G401 (cell line): ENCODE results near the gene GAPT. TPM values are rescaled to one million over a fixed set of nuclear protein-coding genes. Genes with fewer than 3 reads are reported as not detected.

ENCODE experiments used
- DNase-seq: peaks from one replicate; pipeline ENCODE4 v3.0.0-alpha.2; 2015; ENCODE audit warnings: low spot score
- in situ Hi-C: cut with HindIII; loops from 2 replicates; pipeline ENCODE4 v1.10.0; 2016; ENCODE audit warnings: low sequenced_read_pairs, mixed read lengths
- total RNA-seq: library from RNA; depleted of rRNA; stranded (reverse); fragments of >200 nt; shearing (Covaris generic); gene quantifications from 2 replicates; pipeline ENCODE4 v1.2.3, GENCODE V29; 2014; rRNA removed

The GAPT gene
- not detected in 2 replicates for total RNA-seq

DNA sequence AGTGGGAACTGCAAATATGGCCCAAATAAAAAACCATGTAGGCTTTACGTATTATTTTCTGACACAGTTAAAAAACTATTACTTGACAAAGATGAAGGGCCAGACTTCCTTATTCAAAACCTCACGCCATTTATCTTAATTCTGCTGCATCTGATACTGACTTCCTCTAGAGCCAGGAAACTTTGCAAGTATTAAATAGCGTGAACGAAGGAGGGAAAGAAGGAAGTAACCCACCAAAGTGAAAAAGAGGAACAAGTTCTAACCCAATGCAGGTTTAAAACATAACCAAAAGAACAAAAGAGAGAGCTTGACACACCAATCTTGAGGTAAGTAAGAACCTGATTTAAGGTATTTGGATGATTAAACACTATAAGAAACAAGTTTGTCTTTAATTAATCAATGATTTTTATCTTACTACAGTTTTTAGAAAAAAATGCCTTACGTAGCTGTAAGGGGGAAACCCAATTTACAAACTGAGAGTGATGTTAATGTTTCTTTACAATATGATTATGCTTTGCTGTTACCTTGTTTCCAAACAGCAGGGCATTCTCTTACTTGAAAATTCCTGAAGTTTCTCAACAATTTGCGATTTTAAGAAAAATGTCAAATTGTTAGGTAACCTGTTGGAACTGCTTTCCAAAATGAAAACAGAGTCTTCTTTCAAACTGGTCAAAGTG is at the start of gene GAPT:
GAPT (plus strand) TSS at position 220 of the 677 bp plus-strand sequence. CDS start 3,102 bp downstream, outside the sequence.
- no peak for DNase-seq
- in situ Hi-C loops = no loop called here

DNA sequence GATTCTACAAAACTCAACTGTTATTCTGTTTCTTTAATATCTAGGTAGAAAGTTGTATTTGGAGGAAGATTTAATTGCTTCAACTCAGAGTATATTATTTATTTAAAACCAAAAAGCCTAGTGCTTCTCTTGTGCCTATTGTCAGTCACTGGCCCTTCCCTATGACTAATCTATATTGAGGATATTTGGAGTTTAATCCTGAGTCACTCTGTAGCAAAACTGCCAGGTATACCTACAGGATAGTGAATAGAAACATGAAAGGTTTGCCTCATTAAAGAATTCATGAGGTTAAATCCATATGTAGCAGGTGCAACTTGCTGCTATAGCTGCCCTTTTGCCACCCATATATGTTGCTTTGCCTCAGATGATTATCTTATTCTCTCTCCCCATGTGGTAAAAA is 46.4 kb upstream of the GAPT start:
- no peak for DNase-seq
- in situ Hi-C loops = no loop called here

DNA sequence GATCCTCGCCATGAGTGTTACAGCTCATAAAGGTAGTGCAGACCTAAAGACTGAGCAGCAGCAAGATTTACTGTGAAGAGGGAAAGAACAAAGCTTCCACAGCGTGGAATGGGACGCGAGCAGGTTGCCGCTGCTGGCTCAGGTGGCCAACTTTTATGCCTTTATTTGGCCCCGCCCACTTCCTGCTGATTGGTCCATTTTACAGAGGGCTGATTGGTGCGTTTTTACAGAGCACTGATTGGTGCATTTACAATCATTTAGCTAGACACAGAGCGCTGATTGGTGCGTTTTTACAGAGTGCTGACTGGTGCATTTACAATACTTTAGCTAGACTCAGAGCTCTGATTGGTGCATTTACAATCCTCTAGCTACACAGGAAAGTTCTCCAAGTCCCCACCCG is 45.2 kb upstream of the GAPT start:
- no peak for DNase-seq
- in situ Hi-C loops = no loop called here

DNA sequence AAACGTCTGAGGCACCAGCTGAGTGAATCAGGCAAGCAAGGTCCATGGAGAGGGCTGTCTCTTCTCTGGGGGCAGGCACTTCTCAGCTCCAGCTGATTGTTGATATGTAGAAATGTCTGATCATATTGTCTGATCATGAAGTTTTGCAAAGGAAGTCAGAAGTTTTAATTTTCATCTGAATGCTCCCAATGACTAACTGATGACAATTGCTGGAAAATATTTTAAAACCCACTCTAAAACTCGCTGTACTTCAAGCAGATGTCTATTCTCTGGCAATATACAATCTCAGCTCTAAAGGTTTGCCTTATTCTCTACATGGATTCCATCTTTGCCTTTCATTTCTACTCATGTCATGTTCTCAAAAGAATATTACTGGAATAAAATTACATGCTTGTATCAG is 44.0 kb upstream of the GAPT start:
- in situ Hi-C loops = no loop called here
- DNase-seq = no peak

DNA sequence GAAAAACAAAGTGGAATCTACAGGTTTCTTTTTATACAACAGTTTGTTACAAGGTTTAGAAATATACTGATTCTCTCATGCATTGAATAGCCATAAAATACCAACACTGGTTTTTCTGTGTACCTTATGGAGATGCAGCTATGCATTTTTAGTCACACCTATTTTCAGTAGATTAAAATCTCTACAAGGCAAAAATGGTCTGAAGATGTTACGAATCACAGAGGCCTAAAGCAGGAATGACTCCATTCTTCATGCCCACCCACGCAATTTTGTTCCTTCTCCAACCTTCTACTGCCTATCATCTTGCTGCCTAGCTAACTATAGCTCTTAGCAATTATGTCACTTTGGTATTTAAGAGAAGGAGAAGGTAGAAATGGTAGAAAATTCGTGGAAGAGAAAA is 41.2 kb upstream of the GAPT start:
- no peak for DNase-seq
- in situ Hi-C loops = no loop called here

DNA sequence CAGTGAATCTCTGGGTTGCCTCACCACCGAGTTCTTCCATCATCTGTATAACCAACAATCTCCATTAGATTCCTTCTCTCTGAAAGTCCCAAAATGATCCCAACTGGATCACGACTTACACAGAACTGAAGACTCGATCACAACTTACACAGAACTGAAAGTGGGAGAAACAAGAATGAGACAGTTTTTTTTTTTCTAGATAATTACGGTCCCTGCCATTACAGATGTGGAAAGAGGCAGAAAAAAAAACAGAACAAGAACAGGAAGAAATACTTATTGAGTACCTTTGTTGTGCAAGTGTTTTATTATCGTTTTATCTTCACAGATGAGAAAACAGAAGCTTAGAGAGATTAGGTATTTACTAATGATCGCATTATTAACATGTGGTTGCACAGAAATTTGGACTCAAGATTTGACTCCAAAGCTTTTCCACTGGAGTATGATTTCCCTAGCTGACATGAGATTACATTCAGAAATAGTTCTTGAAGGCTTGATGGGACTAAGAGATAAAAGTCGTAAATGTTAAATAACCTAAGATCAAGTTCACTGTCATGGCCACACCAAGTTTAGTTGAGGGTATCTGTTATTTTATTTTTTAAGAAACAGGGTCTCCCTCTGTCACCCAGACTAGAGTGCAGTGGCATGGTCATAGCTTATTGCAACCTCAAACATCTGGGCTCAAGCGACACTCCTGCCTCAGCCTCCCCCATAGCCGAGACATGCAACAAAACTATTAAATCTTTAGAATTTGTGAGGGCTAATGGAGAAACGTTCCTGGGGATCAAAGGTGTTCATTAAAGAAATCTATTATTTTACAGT is 40.2 kb upstream of the GAPT start:
- DNase-seq = no peak
- in situ Hi-C loops = no loop called here

DNA sequence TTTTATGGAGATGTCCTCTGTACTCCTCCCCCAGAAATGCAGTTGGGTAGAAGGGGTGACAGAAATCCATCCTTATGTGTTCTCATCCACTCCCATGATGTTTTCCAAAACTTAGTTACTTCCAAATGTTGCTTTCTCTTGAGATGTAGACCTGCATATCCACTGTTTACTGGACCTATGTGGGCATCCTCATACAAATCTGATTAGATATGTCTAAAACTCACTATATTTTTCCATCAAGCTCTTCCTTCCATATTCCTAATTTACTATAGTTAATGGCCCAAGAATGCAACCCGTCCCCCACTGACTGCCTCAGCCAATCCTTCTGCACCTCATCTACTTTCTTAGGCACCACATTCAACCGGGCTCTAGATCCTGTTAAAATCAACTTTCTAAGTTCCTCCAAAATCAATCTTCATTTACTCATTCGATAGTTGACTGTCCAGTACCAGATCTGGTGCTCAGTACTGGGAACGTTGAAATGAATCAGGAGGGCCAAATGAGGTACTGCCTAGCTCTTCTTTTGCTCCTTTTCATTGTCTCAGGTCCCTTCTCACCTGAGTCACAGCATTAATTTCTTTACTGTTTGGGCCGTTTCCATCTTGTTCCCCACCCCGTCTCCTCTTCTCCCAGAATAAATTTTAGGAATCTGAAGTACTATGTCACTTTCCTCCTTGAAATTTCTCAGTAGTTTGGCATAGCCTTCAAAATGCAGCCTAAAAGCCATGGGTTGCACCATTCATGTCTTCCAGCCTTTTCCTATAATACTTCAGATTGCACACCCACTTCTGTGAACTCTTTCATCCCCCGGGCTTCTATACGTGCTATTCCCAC is 39.3 kb upstream of the GAPT start:
- DNase-seq = no peak
- in situ Hi-C loops = no loop called here

DNA sequence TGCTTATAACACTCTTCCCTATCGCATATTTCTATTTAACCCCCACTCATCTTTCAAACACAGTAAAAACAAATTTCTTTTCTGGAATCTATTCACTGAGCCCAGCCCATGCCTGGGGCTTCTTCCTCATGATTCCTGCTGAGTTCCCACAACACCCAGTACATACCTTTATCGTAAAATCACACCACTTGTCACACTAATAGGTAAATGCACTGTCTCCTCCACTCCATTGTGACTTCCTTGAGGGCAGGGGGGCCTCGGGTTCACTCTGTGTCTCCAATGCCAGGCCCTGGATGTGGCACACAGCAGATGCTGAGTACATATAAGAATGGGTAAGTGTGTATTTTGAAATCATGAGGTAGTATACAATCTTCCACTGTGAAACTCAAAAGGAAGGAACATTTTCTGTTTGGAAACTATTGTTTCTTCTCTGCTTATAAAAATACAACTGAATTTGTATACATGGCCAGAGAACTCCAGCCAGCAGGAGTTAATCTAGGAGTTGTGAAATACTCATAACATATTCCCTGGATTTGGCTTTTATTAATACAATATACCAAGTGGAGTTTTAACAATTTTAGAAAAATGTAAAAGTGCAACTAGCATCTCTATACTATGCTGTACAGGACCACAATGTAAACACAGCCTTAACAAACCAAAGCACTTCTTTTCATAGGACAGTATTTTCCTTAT is 38.5 kb upstream of the GAPT start:
- in situ Hi-C loops = no loop called here
- no peak for DNase-seq

DNA sequence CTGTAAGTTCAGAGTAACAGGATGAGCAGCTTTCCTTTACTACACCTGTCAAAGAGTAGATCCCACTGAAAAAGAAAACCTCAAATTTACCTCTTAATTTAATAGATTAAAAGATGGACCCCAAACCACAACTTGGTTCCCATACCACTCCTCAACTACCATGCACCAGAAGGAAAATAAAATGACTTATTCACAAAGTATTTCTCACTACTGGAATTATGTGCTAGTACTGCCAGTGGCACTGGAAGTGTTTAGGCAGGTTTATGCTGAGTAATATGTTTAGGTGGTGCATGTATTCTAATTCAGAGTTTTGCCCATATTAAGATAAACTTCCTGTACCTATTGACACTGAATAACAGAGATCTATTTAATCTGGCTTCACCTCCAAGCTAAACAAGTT is 37.9 kb upstream of the GAPT start:
- in situ Hi-C loops = no loop called here
- DNase-seq = no peak

DNA sequence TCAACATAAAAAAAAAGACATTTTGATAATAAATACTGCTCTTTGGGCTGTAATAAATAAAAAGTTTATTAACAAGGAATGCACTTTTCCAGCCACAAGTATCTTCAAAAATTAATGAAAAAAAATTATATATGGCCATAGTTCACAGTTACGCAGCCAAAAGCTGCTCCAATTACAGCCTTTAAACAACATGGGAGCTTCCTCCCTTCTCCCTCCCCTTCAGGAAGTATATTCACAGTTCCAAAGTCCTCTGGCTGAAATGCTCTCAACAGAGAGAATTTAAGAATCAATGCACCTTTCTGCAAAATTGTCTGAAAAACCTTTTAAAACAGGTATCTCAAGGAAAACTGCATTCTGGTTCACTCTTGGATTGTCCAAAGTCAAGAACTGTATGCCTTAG is 37.2 kb upstream of the GAPT start:
- DNase-seq = no peak
- in situ Hi-C loops = no loop called here

DNA sequence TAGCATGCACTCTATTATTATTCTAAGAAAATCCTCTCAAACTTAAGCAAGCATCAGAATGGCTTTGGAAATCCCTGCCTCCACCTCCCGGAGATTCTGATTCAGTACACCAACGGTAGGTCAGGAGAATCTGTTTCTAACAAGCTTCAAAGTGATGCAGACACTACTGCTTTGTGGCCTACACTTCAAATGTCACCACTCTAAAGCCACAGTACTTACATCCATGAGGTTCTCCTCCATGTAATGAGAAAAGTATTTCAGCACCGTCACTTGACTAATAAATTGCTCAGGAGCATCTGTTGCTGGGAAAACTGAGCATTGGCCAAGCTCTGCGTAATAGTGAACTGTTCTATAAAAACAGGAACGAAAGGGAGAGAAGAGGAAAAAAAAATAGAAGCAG is 36.2 kb upstream of the GAPT start:
- DNase-seq = no peak
- in situ Hi-C loops = no loop called here

DNA sequence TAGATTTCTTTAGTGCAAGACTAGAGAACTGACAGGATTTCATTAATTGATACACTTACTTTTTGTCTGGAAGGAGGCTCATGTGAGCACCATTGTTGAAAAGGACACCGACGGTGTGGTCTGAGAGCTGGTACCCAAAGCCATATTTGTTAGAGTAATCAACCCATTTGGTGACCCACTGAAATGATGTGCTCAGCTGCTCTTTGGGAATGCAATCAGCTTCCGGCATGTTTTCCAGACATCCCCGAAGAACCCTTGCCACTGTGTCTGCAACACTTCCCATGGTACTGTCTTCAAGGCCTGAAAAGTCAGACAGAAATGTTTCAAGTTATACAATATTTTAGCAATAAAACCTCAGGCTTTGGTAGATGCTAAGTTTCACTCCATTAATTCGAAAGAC is 35.8 kb upstream of the GAPT start:
- DNase-seq = no peak
- in situ Hi-C loops = no loop called here

DNA sequence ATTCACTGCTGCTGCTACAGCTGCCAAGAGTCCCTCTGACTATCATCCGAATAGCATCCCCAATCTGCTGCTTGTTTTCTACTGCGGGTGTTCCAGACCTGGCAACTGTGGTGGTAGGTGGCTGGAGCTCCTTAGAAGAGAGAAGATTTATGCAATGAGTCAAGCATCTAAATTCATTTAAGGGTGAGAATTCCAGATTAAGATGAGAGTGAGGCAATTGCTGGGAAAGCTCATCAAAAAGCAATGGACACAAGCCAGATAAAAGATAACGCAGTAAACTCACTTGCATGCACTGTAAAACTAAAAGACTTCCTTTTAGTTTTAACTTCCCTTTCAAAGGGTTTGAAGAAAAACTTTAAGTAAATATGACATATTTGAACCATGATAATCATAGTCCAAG is 35.2 kb upstream of the GAPT start:
- in situ Hi-C loops = no loop called here
- no peak for DNase-seq

DNA sequence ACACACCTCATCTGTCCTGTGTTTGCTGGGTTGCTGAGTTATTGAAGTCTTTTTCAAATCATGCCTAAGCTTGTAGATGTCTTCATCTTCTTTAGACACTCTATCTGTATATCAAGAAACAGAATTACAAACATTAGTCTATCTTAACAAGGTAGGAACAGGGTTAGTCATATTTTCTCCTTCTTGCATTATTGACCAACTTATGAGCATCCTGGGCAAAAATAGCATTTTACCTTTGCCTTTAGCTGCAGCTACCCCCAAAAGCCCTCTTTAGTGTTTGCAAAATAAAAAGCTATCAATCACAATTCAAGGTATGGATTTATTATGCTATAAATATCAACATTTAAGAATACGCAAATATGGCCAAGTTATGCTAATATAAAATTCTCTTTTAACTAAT is 34.7 kb upstream of the GAPT start:
- DNase-seq = no peak
- in situ Hi-C loops = no loop called here

DNA sequence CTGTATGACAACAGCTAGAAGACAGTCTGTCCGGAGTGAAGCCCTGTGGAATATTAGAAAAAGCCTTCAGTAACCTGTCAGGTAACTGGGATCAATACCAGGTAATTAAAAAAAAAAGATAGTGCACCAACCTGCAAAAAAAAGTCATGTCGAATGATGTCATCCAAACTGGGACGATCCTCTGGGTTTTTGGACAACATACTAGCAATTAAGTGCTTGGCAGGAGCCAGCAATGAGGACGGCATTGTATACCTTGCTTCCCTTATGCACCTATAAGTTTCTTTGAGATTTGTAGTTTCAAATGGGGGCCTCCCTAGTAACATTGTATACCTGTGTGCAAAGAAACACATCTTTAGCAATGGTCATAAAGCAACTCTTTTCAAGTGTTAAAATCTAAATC is 34.2 kb upstream of the GAPT start:
- DNase-seq = no peak
- in situ Hi-C loops = no loop called here

DNA sequence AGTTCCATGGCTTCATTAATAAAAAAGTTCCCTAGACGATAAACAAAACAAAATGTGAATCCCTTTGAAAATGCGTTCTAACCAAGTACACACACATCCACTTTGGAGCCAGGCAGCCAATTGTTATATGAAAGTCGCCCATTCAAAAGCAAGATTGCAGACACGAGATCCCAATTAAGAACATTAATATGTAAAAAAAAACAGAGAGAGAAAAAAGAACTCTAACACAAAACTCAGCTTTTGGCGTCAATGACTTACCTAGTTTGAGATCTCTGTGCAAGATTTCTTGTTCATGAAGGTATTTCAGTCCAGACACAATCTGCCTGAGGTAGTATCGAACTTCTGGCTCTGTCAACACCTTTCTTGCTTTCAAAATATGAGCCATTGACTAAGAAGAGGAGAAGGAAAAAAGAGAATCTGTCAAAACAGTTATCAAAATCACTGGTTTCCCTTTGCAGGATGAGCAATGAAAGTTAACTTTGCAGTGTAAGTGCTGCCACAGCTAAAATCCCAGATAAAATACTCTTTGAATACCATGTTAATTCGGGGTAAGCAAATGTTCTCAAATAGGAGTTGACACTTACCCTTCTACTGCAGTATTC is 33.0 kb upstream of the GAPT start:
- DNase-seq = no peak
- in situ Hi-C loops = no loop called here

DNA sequence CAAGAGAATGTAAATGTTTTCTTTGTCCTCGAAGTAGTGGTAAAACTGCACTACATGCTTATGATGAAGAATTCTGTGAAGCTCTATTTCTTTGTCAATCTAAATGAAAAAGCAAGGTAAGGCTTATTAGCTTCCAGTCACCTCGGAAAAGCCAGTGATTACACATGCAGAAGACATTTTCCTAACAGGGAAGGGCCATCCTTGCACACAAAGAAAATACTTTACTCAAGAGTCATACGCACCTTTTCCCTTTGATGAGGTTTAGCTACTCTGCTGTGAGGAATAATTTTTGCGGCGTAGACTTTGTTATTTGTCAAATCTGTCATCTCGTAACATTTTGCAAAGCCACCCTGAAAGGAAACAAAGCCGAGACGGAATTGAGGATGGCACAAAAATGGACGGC is 32.5 kb upstream of the GAPT start:
- in situ Hi-C loops = no loop called here
- DNase-seq = peak; percentile 13

DNA sequence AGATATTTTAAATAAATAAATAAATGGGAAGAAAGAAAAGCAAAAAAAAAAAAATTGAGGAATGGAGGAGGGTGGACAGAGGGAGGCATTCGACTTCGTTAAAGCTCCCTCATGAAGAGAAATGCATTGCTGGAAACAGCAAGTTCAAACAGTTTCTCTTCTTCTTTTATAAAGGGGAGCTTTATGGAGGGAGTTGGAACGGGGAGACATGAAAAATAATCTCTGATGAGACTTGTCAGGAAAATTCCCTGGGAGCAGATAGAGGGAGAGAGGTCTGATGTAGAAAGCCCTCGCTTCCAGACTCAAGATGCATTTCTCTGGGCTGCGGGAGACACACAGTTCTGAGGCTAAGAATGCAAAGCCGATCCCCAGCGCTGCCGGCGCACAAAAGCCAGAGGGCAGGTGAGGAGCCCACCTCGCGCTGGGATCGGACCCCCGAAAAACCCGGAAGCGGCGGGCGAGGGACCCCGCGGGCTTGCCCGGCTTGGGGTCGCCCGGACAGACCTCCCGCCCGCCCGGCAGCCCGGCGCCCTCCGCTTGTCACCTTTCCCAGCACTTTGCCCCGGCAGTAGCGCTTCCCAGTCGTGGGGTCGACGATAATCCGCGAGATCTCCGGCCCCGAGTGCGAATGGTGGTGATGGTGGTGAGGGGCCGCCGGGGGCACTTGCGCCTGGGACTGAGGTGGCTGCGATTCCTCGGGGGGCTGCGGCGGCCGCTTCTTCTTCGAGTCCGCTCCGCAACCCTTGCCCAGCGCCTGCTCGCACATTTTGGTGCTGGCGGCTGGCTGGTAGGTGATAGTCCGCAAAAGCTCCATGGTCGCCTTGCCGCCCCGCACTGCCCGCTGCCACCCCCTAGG is 31.9 kb upstream of the GAPT start:
- DNase-seq = peak; percentile 50
- in situ Hi-C loops = no loop called here
